GM12875 (cell line): Measurements from ENCODE around the gene C3orf20.

Source experiments
- H3K4me3 ChIP-seq: one replicate; pipeline ENCODE4 v1.5.1; 2011; ENCODE audit warnings: low read depth, low read length, control low read depth
- CTCF ChIP-seq: IDR thresholded peaks from 2 replicates; pipeline ENCODE4 v1.5.1; 2011; ENCODE audit warnings: low read depth, mild to moderate bottlenecking, control low read depth, inconsistent platforms, low read length, moderate library complexity, borderline replicate concordance; ENCODE audit not compliant: insufficient read depth

C3orf20 gene

DNA sequence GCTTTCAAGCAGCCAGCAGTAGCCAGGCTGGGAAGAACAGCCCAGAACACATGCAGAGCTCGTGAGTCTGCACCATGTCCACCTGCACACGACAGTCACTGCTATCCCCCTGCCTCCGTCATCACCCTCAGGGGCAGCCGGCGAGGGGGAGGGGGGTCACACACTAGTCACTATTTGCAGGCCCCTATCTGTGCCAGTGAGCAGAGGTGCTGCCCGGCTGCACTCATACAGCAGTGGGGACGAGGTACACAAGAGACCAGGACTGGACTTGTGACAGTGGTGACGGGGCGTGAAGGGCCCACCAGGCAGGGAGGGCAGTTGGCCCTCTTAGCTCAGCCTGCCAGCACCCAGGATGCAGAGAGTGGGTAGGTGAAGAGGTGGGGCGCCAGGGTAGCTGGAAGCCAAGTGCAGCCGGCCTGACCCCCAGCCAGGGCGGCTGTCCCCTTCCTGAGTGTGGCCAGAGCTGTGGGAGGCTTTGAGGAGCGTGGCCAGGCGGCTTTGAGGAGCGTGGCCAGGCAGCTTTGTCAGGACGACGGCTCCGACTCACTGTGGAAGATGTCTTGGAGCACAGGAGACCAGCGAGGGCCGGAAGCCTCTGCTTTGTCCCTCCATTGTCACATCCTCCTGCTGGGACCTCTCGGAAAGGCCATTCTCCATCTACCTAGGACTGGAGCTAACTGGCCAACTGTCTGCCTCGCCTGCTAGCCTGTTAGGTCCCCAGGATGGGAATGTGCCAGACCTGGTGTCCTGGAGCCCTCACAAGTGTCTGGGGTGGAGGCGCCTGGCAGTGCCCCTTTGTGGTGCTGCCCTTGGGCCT is 91.7 kb downstream of the C3orf20 start:
- no peak overlapping the region for H3K4me3 ChIP-seq
- TF ChIP-seq CTCF = no peak

DNA sequence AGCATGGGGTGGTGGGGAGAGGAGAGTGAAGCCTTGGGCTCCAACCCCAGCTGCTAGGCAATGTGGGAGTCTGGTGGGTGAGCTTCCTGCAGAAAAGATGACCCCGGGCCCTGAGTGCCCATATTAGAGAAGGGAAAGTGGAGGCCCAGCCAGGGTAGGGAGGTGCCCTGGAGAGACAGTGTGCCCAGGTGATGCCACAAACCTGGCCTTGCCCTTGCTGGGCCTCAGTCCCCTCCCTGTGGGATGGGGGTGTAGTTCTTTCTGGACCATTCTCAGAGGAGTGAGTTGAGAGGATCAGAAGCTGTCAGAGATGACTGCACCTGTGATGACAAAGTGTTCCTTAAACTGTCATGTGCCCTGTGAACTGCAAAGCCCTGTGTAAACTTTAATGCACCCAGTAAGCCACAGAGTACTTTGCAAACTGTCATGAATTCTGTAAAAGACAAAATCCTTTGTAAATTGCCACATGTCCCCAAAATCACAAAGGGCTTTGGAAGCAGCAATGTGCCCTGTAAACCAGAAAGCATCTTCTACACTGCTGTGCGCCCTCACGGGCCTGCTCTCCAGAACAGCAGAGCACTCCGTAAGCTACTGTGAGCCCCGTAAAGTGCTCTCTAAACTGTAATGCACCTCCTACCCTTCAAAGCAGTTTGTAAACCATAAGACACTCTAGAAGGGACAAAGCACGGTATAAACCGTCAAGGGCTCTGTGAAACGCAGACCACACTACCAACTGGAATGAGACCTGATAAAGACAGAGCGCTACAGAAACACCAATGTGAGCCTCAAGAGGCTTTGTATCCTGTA is 92.5 kb downstream of the C3orf20 start:
- TF ChIP-seq CTCF = no peak
- H3K4me3 ChIP-seq = no peak overlapping the region

DNA sequence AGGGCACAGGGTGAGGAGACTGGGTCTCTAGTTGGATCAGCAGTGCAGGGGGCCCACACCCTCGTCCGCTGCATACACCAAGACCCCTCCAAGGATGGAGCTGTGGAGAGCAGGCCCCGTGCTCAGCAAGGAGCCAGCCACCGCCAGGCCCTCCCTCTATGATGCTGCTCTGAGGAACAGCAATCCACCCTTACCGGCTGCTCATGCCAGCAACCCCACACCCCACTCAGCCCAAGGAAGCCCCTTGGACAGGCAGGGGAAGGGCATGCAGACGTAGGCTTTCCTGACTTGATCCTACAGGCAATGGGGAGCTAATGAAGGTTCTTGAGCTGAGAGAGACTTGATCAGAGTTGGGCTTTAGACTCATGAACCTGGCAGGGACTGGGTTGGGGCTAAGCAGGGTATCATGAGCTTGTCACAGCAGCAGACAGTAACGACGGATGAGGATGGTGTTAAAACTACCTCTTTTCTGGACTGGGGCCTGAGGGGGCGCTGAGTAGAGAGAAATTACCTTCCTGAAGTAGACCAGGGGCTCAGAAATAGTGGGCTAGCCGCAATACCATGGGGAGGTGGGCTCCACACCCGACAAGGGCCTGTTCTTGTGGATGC is 93.3 kb downstream of the C3orf20 start:
- no peak overlapping the region for H3K4me3 ChIP-seq

DNA sequence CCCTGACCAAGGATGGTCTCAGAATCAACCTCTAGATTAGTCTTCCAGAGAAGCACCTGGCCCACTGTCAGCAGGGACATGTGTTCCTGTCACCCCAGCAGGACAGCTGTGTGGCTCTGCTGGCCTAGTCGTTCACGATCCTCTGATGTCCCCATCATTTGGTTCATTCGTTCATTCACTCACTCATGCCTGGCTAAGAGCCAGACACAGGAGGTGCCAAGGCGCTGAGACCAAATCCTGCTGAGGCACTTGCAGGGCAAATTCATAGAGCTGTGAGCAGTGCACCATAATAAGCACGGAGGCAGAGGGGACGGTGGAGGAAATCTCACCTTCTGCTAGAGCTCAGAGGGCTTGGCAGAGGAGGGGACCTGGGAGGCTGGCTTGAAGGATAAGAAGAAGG is 93.9 kb downstream of the C3orf20 start:
- no peak for TF ChIP-seq CTCF
- H3K4me3 ChIP-seq = no peak overlapping the region

More for the DNA sequence above, 93.3 kb downstream of the C3orf20 start:
- no peak for TF ChIP-seq CTCF

DNA sequence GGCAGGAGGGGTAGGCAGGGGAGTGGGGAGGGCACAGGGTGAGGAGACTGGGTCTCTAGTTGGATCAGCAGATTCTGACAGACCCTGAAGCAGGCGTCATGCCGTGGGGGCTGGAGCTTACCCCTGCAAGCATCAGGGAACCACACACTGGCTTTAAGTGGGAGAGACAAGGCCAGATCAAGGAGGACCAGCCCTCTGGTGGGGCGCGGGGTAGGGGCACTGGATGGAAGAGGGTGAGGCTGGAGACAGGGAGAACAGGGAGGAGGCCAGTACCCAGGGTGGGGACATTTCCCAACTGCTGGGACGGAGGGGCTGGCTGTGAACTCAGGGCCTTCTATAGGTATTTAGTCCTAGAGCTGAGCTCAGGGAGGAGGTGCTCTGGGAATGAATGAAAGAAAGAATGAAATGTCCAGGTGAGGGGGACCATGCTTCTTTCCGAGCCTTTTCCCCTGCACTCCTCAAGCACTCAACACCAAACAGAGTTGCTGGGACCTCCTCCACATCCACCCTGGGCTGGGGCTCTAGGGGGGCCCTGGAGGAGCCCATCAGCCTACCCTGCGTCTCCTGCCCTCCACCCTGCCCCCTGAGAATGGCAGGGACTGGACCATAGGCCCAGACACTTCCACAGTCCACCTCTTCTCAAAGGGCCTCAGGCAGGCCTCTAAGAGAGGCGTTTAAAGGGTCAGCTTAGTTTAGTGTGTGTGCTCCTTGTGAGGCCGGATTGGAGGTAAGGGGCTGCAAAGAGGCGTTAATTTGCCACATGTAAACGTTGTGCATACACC is 94.8 kb downstream of the C3orf20 start:
- TF ChIP-seq CTCF = no peak
- H3K4me3 ChIP-seq = no peak overlapping the region

DNA sequence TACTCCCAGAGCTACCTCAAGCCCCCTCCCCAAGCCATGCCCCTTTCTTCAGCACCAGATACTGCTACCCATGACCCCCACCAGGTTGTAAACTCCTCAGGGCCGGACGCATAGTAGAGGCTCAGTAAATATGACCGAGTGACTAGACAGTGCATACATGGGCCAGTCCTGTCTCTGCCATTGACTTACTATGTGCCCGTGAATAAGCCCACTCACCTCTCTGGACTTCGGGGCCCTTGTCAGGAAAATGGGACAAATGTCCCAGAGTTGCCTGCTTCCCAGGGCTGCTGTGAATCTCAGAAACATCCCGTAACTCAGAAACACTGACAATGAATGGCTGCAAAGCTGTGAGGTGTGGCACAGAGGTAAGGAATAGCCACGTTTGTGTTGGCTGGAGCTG is 95.7 kb downstream of the C3orf20 start:
- no peak for TF ChIP-seq CTCF
- H3K4me3 ChIP-seq = no peak overlapping the region
